Spinal cord (tissue), 10 donors: ENCODE data around the gene PRDX2. TPM values are rescaled to one million over a fixed set of nuclear protein-coding genes. Genes with fewer than 3 reads are reported as not detected.

Experiments
- DNase-seq, 6 donors: peaks; one replicate each; pipeline versions ENCODE4 v3.0.0 to v3.0.0-alpha.2; 2013 to 2015; ENCODE audit warnings: low spot score in 6 of 6, low read depth in 4 of 6
- H3K27ac ChIP-seq: one replicate; pipeline ENCODE4 v1.5.1; 2013; ENCODE audit warnings: low read depth, low read length, control low read depth
- H3K27me3 ChIP-seq: one replicate; pipeline ENCODE4 v1.6.1; 2013; ENCODE audit warnings: low read length; ENCODE audit not compliant: control insufficient read depth, insufficient read depth
- H3K36me3 ChIP-seq: one replicate; pipeline ENCODE4 v1.6.1; 2013; ENCODE audit warnings: low read length; ENCODE audit not compliant: control insufficient read depth, insufficient read depth
- H3K4me1 ChIP-seq: one replicate; pipeline ENCODE4 v1.6.1; 2013; ENCODE audit warnings: low read length; ENCODE audit not compliant: control insufficient read depth, insufficient read depth
- H3K4me3 ChIP-seq: one replicate; pipeline ENCODE4 v1.5.1; 2013; ENCODE audit warnings: low read depth, low read length, control low read depth
- H3K9me3 ChIP-seq: one replicate; pipeline ENCODE4 v1.6.1; 2013; ENCODE audit warnings: low read length; ENCODE audit not compliant: control insufficient read depth, insufficient read depth
- WGBS: methylation state at CpG from one replicate; pipeline ENCODE4 v1.1.5; 2013; ENCODE audit warnings: missing lambda C conversion rate; ENCODE audit not compliant: insufficient coverage; 5-methylcytosine and 5-hydroxymethylcytosine counted together
- polyA plus RNA-seq, 2 donors: library from polyadenylated mRNA; unstranded; fragments of 120-200 nt; gene quantifications; one replicate each; pipeline ENCODE4 v1.2.1, GENCODE V29; 2013; ENCODE audit not compliant: insufficient read length in 2 of 2
- total RNA-seq, 2 donors: library from RNA; depleted of rRNA in 1 of 2; stranded (reverse); fragments of 120-200 nt in 1 of 2; fragments of >200 nt in 1 of 2; gene quantifications; one replicate each; pipeline versions ENCODE4 v1.2.3 to v1.2.4, GENCODE V29; 2013 to 2014
- donor health status: healthy.

Gene PRDX2
- total and polyA plus RNA-seq, 4 donors, result 280 to 476 (median 439) TPM

DNA sequence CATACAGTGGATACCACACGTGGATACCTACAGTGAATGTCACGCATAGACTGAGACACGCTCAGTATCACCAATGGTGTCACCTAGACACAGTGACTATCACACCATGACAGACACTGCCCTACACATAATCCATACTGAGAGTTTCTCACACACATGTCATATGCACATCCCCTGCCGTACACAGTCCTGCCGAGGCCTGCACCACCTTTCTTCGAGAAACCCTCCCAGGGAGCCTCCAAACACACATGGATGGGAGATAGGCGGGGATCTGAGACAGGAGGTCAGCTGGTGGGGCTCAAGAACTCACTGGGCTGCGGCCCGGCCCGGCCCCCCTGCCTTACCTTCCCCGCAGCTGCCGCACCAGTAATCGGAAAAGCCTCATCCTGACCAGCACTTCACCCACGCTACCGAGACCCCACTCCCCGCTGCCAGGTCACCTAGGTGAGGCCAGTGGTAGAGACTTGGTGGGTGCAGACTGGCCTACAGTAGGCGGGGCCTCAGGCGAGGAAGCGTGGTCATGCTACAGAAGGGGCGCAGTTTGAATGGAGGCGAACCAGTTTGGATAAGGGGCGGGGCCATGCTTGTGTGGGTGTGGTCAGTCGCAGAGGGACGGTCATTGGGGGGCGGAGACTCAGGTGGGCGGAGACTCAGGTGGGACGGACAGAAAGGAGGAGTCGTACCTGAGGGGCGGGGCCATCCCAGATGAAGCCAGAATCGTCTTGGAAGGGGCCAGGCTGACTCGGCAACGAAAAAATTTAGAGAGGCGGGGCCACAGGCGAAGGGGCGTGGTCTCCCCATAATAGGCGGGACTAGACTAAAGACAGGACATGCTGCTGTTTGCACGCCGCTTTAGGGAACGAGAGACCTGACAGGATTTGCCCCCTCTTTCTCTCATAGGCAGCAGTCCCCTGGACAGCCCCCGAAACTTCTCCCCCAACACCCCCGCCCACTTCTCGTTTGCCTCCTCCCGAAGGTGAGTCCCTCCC, 38.8 kb upstream of the PRDX2 start:
- WGBS, result 12% methylated on average over 34 of the region's 43 CpGs
- peak in 2 of 6 donors; percentile 77 to 93 for DNase-seq
- no peak overlapping the region for H3K27ac ChIP-seq
- H3K4me1 ChIP-seq, result peaks cover 47% of the 10 kb centered on the region
- peaks cover 40% of the 10 kb centered on the region for H3K27me3 ChIP-seq
- H3K9me3 ChIP-seq, result no peaks in the 10 kb centered on the region
- H3K36me3 ChIP-seq, result peaks cover 25% of the 10 kb centered on the region
- peak overlapping the region; percentile 35 for H3K4me3 ChIP-seq

DNA sequence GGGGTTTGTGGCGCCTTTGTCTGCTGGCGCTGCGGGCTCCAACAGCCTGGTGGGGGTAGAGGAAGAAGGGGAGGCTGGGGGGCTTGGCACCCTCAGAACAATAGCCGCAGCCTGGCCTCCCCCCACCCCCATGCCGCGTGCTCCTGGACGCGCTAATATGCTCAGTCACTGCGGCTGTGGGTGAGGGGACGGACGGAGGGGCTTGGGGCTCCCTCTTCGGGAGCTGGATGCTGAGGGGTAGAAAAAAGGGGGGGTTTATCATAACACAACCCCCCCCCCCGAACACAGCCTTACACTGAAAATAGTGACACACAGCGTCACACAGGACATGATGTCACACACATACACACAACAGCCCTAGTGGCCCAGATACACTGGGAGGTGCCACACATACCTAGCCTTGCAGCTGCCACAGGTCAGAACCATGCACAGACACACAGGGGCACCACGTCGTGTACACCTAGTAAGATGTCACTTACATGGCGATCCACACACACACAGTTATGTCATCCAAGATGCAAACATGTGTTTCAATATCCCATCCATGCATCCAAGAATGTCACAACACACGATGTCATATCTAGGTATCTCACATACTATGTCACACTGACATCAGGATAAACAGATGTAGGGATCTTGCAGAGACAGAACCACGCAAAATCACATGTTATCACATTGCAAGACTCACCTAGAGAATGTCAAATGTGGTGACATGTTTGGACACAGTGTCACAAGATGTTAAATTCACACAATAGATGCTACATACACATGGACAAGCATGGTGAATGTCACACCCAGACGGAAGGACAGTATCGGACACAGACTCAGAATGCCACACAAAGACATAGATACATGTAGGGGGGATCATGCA, 37.5 kb upstream of the PRDX2 start:
- DNase-seq, result peak in 2 of 6 donors; percentile 62 to 86
- Histone ChIP-seq H3K36me3 (peaks cover 22% of the 10 kb centered on the region), H3K9me3 (no peaks in the 10 kb centered on the region), H3K27ac (peak overlapping the region; percentile 6), H3K4me3 (peak overlapping the region; percentile 53), H3K27me3 (peaks cover 53% of the 10 kb centered on the region), H3K4me1 (peaks cover 59% of the 10 kb centered on the region)
- 30% methylated on average over 6 of the region's 21 CpGs for WGBS

DNA sequence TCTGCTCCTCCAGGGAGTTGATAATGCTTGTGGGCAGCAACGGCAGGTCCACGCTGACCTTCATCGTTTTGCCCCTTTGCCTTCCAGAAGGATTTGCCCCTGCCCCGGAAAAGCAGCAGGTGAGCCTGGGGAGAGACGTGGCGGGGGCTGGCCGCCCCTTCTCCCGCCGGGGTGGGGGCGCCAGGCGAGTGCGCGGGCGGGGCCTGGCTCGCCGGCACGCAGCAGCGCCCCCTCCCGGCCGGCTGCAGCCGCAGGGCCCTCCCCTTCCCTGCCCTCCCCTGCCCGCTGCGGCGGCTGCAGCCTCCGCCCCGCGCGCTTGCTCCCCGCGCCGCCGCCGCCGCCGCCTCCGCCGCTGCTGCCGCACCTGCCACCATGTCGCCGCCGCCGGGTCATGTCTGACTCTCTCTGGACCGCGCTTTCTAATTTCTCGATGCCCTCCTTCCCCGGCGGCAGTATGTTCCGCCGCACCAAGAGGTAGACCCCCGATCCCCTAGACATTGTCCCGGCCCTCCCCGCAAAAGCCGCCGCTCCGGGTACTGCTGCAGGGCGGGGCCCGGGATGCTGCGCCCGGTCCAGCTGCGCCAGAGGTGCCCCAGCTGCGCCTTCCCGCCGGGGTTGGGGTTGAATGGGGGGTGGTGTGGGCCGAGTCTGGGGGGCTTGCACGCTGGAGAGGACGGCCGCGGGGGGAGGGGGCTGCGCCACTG, 36.7 kb upstream of the PRDX2 start, which contains the start of gene MAST1:
MAST1 (plus strand) TSS at position 334 of the 704 bp plus-strand sequence; CDS start at position 392, 58 bp downstream.
- Histone ChIP-seq H3K27ac (peak within 1 kb of the TSS; percentile 27), H3K4me1 (peaks cover 60% of the 10 kb centered on the region), H3K27me3 (peaks cover 57% of the 10 kb centered on the region), H3K9me3 (no peaks in the 10 kb centered on the region), H3K36me3 (peaks cover 15% of the 10 kb centered on the region), H3K4me3 (peak within 1 kb of the TSS; percentile 53)
- under 1% methylated on average over 56 of the region's 69 CpGs for WGBS
- peak in 2 of 6 donors; percentile 88 to 91 for DNase-seq

GRCh38 chr19:12837225-12837624, 35.6 kb upstream of the PRDX2 start:
- H3K9me3 ChIP-seq, result no peaks in the 10 kb centered on the region
- WGBS, result 94% methylated on average over 2 of the region's 4 CpGs
- H3K27me3 ChIP-seq, result peaks cover 68% of the 10 kb centered on the region
- H3K27ac ChIP-seq, result no peak overlapping the region
- no peak for DNase-seq
- H3K36me3 ChIP-seq, result peaks cover 6% of the 10 kb centered on the region
- H3K4me3 ChIP-seq, result no peak overlapping the region
- peaks cover 71% of the 10 kb centered on the region for H3K4me1 ChIP-seq

DNA sequence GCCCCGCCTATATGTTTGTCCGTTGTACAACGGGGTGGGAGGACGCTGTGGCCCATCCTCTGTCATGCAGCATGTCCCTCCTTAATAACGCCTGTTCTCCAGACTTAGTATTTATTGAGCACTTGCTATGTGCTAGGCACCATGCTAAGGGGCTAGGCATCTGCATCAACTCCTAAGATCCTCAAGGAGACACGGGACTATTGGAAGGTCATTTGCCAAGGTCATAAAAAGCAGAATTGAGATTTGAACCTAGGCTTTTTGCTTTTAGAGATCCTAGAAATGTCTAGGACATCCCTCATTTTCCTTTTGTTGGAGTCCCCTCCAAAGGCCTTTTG, 34.9 kb upstream of the PRDX2 start:
- H3K27ac ChIP-seq, result no peak overlapping the region
- H3K4me1 ChIP-seq, result peaks cover 66% of the 10 kb centered on the region

DNA sequence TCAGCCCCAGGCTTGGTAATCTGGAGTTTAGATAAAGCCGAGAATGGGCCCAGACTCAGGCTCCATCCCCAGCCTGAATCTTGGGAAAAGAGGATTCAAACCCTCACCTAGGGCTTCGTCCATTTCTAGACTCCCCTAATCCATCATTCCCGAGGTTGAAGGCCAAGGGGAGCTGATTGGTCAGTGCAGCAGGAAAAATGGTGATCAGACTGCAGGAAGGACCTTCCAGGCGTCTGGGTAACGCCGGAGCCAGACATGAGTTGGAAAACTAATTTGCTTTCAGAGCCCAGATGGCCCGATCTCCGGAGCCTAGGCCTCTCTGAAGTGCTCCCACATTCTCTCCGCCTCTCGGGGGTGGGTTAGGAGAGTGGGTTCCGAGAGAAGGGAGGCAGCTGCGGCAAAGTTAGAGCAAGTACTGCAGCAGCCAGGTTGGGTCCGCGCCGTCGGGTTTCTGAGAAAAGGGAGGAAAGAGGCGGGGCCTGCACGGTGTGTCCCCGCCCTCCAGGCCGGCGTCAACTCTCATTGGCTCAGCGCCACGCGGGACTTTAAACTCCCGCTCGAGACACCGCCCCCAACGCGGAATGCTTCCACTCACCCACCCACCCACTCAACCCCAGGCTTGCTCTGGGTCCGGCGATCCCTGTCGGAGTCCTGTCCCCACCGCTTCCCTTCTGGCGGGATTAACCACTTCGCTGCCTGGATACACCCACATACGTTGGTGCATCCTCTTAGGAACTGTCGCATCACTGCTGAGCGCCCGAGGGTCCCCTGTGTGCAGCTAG, 33.6 kb upstream of the PRDX2 start:
- DNase-seq, result peak in 2 of 6 donors; percentile 70 to 86
- no peak overlapping the region for H3K27ac ChIP-seq

More for the DNA sequence above, 34.9 kb upstream of the PRDX2 start:
- Histone ChIP-seq H3K36me3 (no peaks in the 10 kb centered on the region), H3K9me3 (no peaks in the 10 kb centered on the region), H3K27me3 (peaks cover 70% of the 10 kb centered on the region), H3K4me3 (no peak overlapping the region)
- DNase-seq, result no peak
- 10% methylated on average over 6 of the region's 6 CpGs for WGBS

GRCh38 chr19:12834566-12834943, 33.0 kb upstream of the PRDX2 start, which contains the start of gene RTBDN:
RTBDN (minus strand) TSS chr19:12834579; CDS start chr19:12829979, 4,600 bp downstream.
- Histone ChIP-seq H3K9me3 (no peaks in the 10 kb centered on the region), H3K36me3 (no peaks in the 10 kb centered on the region), H3K27ac (no peak within 1 kb of the TSS), H3K4me3 (peak within 1 kb of the TSS; percentile 32), H3K4me1 (peaks cover 49% of the 10 kb centered on the region), H3K27me3 (peaks cover 72% of the 10 kb centered on the region)
- DNase-seq, result peak in 2 of 6 donors; percentile 45 to 63
- 5% methylated on average over 20 of the region's 20 CpGs for WGBS

More for the DNA sequence above, 33.6 kb upstream of the PRDX2 start:
- H3K4me1 ChIP-seq, result peaks cover 53% of the 10 kb centered on the region
- H3K27me3 ChIP-seq, result peaks cover 73% of the 10 kb centered on the region
- H3K4me3 ChIP-seq, result no peak overlapping the region
- WGBS, result 8% methylated on average over 34 of the region's 39 CpGs
- no peaks in the 10 kb centered on the region for H3K9me3 ChIP-seq
- H3K36me3 ChIP-seq, result no peaks in the 10 kb centered on the region

GRCh38 chr19:12833738-12834565, 32.4 kb upstream of the PRDX2 start:
- WGBS, result under 1% methylated on average over 56 of the region's 87 CpGs
- H3K36me3 ChIP-seq, result no peaks in the 10 kb centered on the region
- H3K27me3 ChIP-seq, result peaks cover 69% of the 10 kb centered on the region
- H3K4me3 ChIP-seq, result peak overlapping the region; percentile 32
- peaks cover 46% of the 10 kb centered on the region for H3K4me1 ChIP-seq
- H3K27ac ChIP-seq, result no peak overlapping the region
- H3K9me3 ChIP-seq, result no peaks in the 10 kb centered on the region
- DNase-seq, result peak in 2 of 6 donors; percentile 79 to 87
